Endothelial cell of umbilical vein (primary cell): ENCODE data around the gene DNAJC17. TPM values are rescaled to one million over a fixed set of nuclear protein-coding genes. Genes with fewer than 3 reads are reported as not detected.

Source experiments
- BruUV-seq: library from RNA; stranded (reverse); fragments of 400-500 nt; replicated peaks from 2 replicates; lab custom pipeline; 2021; lab: Mats Ljungman, UMichigan
- CTCF ChIA-PET: fragments of 300-600, 350-600 bp; sonication (Branson Sonifier 250); formaldehyde crosslinking; loops from one replicate; lab custom pipeline; 2021; ENCODE audit warnings: antibody characterized with exemption, inconsistent platforms; lab: Charles Lee
- POLR2A ChIA-PET: fragments of 300-600, 350-600 bp; sonication (Branson Sonifier 250); formaldehyde crosslinking; loops from one replicate; lab custom pipeline; 2021; ENCODE audit warnings: antibody characterized with exemption, inconsistent platforms; lab: Charles Lee
- DNase-seq: peaks from one replicate; pipeline ENCODE4 v3.0.0-alpha.2; 2011; ENCODE audit warnings: low read depth, low spot score
- FAIRE-seq: peaks from 2 replicates; lab custom pipeline; 2011; peaks lifted over from hg19 to GRCh38; lab: Jason Lieb, UNC
- H2AFZ ChIP-seq: 2 replicates; pipeline ENCODE4 v1.6.0; 2012; ENCODE audit warnings: low read depth, low read length, control low read depth, inconsistent platforms
- H3K27ac ChIP-seq: 2 replicates; pipeline ENCODE4 v1.5.1; 2011; ENCODE audit warnings: low read depth, mild to moderate bottlenecking, control low read depth, low read length, moderate library complexity; ENCODE audit not compliant: insufficient read depth
- H3K27me3 ChIP-seq, 2 experiments: 2 replicates each; pipeline versions ENCODE4 v1.6.0 to v1.6.1; 2011; ENCODE audit warnings: low read length in 2 of 2, mixed read lengths in 1 of 2; ENCODE audit not compliant: control insufficient read depth in 2 of 2, insufficient read depth in 2 of 2
- H3K36me3 ChIP-seq, 2 experiments: 2 replicates in 1 of 2; 3 replicates in 1 of 2; pipeline ENCODE4 v1.5.1; 2011; ENCODE audit warnings: low read length in 2 of 2, mild to moderate bottlenecking in 1 of 2, moderate library complexity in 1 of 2; ENCODE audit not compliant: control insufficient read depth in 2 of 2, insufficient read depth in 2 of 2; ENCODE audit errors: extremely low read depth in 1 of 2
- H3K4me1 ChIP-seq: 3 replicates; pipeline ENCODE4 v1.5.1; 2011; ENCODE audit warnings: mild to moderate bottlenecking, low read length; ENCODE audit not compliant: control insufficient read depth, insufficient read depth; ENCODE audit errors: extremely low read depth
- H3K4me2 ChIP-seq: 2 replicates; pipeline ENCODE4 v1.6.1; 2011; ENCODE audit warnings: low read length, control low read depth, mixed read lengths; ENCODE audit not compliant: insufficient read depth
- H3K4me3 ChIP-seq, 3 experiments: fragments of 200-600 bp in 1 of 3; sonication (generic), shearing (Covaris generic) in 1 of 3; replicated peaks in 1 of 3; 2 replicates each; pipeline ENCODE4 v1.5.1; 2011 to 2016; ENCODE audit warnings: control low read depth in 3 of 3, low read length in 3 of 3, mild to moderate bottlenecking in 2 of 3, inconsistent platforms in 1 of 3, low read depth in 1 of 3, moderate library complexity in 1 of 3; ENCODE audit not compliant: insufficient read depth in 1 of 3
- H3K79me2 ChIP-seq: 2 replicates; pipeline ENCODE4 v1.6.0; 2012; ENCODE audit warnings: low read length, inconsistent platforms; ENCODE audit not compliant: control insufficient read depth, insufficient read depth
- H3K9ac ChIP-seq: replicated peaks from 2 replicates; pipeline ENCODE3; 2011; ENCODE audit warnings: low read length, control low read depth; ENCODE audit not compliant: insufficient read depth; ENCODE audit errors: extremely low read depth
- H3K9me1 ChIP-seq: replicated peaks from 3 replicates; pipeline ENCODE4 v1.6.0; 2011; ENCODE audit warnings: mild to moderate bottlenecking, low read length; ENCODE audit not compliant: control insufficient read depth, insufficient read depth; ENCODE audit errors: extremely low read depth
- H3K9me3 ChIP-seq: replicated peaks from 2 replicates; pipeline ENCODE4 v1.5.1; 2012; ENCODE audit warnings: low read length, inconsistent platforms; ENCODE audit not compliant: control insufficient read depth, insufficient read depth
- H4K20me1 ChIP-seq: replicated peaks from 2 replicates; pipeline ENCODE3; 2011; ENCODE audit warnings: mild to moderate bottlenecking, low read length; ENCODE audit not compliant: control insufficient read depth, insufficient read depth; ENCODE audit errors: extremely low read depth
- EZH2 ChIP-seq: IDR thresholded peaks from 2 replicates; pipeline ENCODE4 v1.6.1; 2012; ENCODE audit warnings: borderline replicate concordance, low read depth, mild to moderate bottlenecking, moderate library complexity, low read length, inconsistent platforms; ENCODE audit not compliant: severe bottlenecking
- FOS ChIP-seq: IDR thresholded peaks from 2 replicates; pipeline ENCODE4 v1.6.1; 2011; ENCODE audit warnings: mild to moderate bottlenecking, low read length, moderate library complexity, borderline replicate concordance; ENCODE audit not compliant: insufficient read depth
- GATA2 ChIP-seq: IDR thresholded peaks from 2 replicates; pipeline ENCODE4 v1.7.0; 2011; ENCODE audit warnings: low read depth, mild to moderate bottlenecking, moderate library complexity, mixed read lengths, low read length; ENCODE audit not compliant: insufficient read length, insufficient read depth
- JUN ChIP-seq: IDR thresholded peaks from 2 replicates; pipeline ENCODE4 v1.6.1; 2011; ENCODE audit warnings: borderline replicate concordance, low read depth; ENCODE audit not compliant: insufficient read length, insufficient read depth
- MAX ChIP-seq: IDR thresholded peaks from 2 replicates; pipeline ENCODE4 v1.6.1; 2011; ENCODE audit not compliant: insufficient read depth, insufficient read length
- MYC ChIP-seq: IDR thresholded peaks from one replicate; pipeline ENCODE4 v1.6.1; 2011; ENCODE audit warnings: mild to moderate bottlenecking, low read depth, low read length
- POLR2A ChIP-seq: IDR thresholded peaks from 2 replicates; pipeline ENCODE4 v1.6.1; 2012; ENCODE audit warnings: low read depth, mild to moderate bottlenecking, control low read depth, low read length
- POLR2AphosphoS5 ChIP-seq: IDR thresholded peaks from 2 replicates; pipeline ENCODE4 v1.6.1; 2012; ENCODE audit warnings: low read depth, mild to moderate bottlenecking, control low read depth, low read length, moderate library complexity; ENCODE audit not compliant: insufficient read depth
- dilution Hi-C: fragments of 300-500 bp; cut with MboI; formaldehyde crosslinking; loops from one replicate; pipeline ENCODE4 v1.15.0; 2019; ENCODE audit warnings: low sequenced_read_pairs; ENCODE audit not compliant: extremely low pct_ligation_motif_present
- intact Hi-C: fragments of 100-400 bp; cut with micrococcal nuclease; formaldehyde crosslinking; loops from one replicate; pipeline ENCODE4 v1.10.0; 2022
- polyA plus RNA-seq, 4 experiments: library from polyadenylated mRNA; depleted of rRNA in 3 of 4; stranded (reverse) in 3 of 4; unstranded in 1 of 4; fragments of >200 nt; gene quantifications; 2 replicates each; pipeline versions ENCODE4 v1.2.1 to v1.2.3, GENCODE V29; 2011 to 2012; ENCODE audit warnings: missing spikeins in 1 of 4
- total RNA-seq: library from RNA; stranded (reverse); gene quantifications from 2 replicates; pipeline ENCODE4 v1.2.3, GENCODE V29; 2021
- TF ChIP-seq, protein P1 (sequence below), 2 donors: IDR thresholded peaks; 1 replicate in 1 of 2; 2 replicates in 1 of 2; pipeline ENCODE4 v1.5.1; 2011; ENCODE audit warnings: low read length in 2 of 2, mild to moderate bottlenecking in 2 of 2, moderate library complexity in 2 of 2, control low read depth in 1 of 2, inconsistent platforms in 1 of 2, low read depth in 1 of 2; ENCODE audit not compliant: insufficient read depth in 1 of 2; ENCODE audit errors: extremely low read depth in 1 of 2

DNAJC17 gene
- total and polyA plus RNA-seq, 2 donors (not counting 3 experiments of a cell fraction or from before 2014, with no cell fraction given) = 30.7 to 46.4 TPM

DNA sequence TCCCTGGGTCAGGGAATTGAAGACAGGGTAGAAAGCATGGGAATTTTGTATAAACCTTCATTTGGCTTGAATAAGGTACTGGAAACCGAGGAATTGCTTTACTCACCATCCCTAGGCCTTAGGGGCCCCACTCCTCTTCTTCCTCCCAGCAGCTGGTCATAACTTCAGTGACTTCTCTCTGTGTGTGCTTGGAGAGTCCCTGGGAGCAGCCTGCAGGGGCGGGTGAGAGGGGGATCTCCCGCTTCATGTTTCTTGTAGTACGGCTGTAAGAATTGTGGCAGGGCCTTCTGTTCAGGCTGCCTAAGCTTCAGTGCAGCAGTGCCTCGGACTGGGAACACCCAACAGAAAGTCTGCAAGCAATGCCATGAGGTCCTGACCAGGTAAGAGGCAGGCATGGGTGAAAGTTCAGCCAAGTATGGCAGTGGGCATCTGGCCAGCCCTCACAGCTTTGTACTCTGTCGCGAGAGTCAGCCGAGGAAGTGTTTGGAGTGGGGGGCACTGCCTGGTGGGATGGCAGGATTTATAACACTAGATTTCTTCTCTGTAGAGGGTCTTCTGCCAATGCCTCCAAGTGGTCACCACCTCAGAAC lies 1.7 kb upstream of the DNAJC17 start:
- peaks cover 2 to 22% of the 10 kb centered on the region in 2 experiments for H3K36me3 ChIP-seq
- peaks cover 12% of the 10 kb centered on the region for H3K79me2 ChIP-seq
- no peak overlapping the region for H2AFZ ChIP-seq
- TF ChIP-seq POLR2A (no peak), MYC (no peak), FOS (no peak), POLR2AphosphoS5 (no peak), GATA2 (no peak), EZH2 (no peak), MAX (no peak), JUN (no peak)
- TF ChIP-seq, protein P1, sequence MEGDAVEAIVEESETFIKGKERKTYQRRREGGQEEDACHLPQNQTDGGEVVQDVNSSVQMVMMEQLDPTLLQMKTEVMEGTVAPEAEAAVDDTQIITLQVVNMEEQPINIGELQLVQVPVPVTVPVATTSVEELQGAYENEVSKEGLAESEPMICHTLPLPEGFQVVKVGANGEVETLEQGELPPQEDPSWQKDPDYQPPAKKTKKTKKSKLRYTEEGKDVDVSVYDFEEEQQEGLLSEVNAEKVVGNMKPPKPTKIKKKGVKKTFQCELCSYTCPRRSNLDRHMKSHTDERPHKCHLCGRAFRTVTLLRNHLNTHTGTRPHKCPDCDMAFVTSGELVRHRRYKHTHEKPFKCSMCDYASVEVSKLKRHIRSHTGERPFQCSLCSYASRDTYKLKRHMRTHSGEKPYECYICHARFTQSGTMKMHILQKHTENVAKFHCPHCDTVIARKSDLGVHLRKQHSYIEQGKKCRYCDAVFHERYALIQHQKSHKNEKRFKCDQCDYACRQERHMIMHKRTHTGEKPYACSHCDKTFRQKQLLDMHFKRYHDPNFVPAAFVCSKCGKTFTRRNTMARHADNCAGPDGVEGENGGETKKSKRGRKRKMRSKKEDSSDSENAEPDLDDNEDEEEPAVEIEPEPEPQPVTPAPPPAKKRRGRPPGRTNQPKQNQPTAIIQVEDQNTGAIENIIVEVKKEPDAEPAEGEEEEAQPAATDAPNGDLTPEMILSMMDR (IDR thresholded peaks at IDR 0.05; ENCODE audit: extremely low read depth in 1 of 2, insufficient read depth in 1 of 2, low read depth in 1 of 2, low read length in 2 of 2) = no peak
- no peak overlapping the region for H3K4me2 ChIP-seq
- no TSS peak for BruUV-seq
- H3K9me3 ChIP-seq = no peaks in the 10 kb centered on the region
- ChIA-PET POLR2A (interaction anchor here (0.6 kb wide), 1 partner anchor 96 kb away, joined by 6 read pairs; no protein-coding TSS in a partner anchor), CTCF (interaction anchor here (1.0 kb wide), 1 partner anchor 64 kb away, joined by 3 read pairs; no protein-coding TSS in a partner anchor)
- H4K20me1 ChIP-seq = no peaks in the 10 kb centered on the region
- no peak overlapping the region for H3K4me3 ChIP-seq
- FAIRE-seq = no peak
- H3K27ac ChIP-seq = no peak overlapping the region
- H3K9me1 ChIP-seq = no peaks in the 10 kb centered on the region
- H3K9ac ChIP-seq = no peak overlapping the region
- intact Hi-C loops = loop anchor here (10.0 kb wide), 1 partner anchor 214 kb away; the partner anchor contains the start of gene KNL1
- H3K4me1 ChIP-seq = peaks cover 14% of the 10 kb centered on the region
- dilution Hi-C loops = no loop called here
- no peaks in the 10 kb centered on the region for H3K27me3 ChIP-seq
- no peak for DNase-seq
